ENCODE data around the gene IKZF3. TPM values are rescaled to one million over a fixed set of nuclear protein-coding genes. Genes with fewer than 3 reads are reported as not detected.
A peak's percentile ranks its signal among the peaks of the same experiment; 100 is the strongest.
"Not testable (repeated sequence)": the region's sequence is repeated elsewhere in the genome, so short reads cannot be mapped to it uniquely, and the experiment has no call there.

IKZF3 gene
- total RNA-seq, 2 donors from 2014 or later = 0.11 to 0.18 TPM

DNA sequence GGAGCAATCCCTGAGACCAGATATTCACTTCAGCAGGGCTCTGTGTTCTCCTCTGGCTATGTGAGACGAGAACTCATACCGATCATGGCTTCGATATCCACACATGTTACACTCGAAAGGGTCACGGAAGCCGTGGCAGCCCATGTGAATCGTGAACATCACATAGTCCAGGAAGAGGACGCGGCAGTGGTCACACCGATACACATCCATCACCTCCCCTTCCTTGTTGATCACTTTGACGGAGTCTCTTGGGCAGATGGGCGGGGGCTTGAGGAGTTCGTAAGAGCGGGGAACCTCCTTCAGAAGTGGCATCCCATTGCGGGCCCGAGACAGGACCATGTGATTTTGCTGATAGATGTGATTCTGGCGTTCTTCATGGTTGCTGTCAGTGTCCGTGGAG, 98.3 kb downstream of the IKZF3 start:
- 89 to 96% methylated on average over 14 to 18 of the region's 18 CpGs for WGBS, 2 experiments (ENCODE audit: insufficient coverage in 1 of 2, insufficient read length in 1 of 2)
- no peak overlapping the region for H3K4me3 ChIP-seq (ENCODE audit: low read length)
- Mint-ChIP-seq H3K9me3 (no peaks in the 10 kb centered on the region), H3K36me3 (ENCODE audit: low read depth) (no peaks in the 10 kb centered on the region), H3K27me3 (ENCODE audit: insufficient read depth) (peaks cover 13% of the 10 kb centered on the region), H3K4me3 (no peak overlapping the region), H3K27ac (no peak overlapping the region), H3K4me1 (peaks cover 12% of the 10 kb centered on the region)
- no peak for TF ChIP-seq CTCF (conservative IDR thresholded peaks at IDR 0.05)
- H3K27ac ChIP-seq (ENCODE audit: low read depth, low read length) = no peak overlapping the region
- no peaks in the 10 kb centered on the region for H3K9me3 ChIP-seq (ENCODE audit: control insufficient read depth, low read length)
- H3K4me1 ChIP-seq (ENCODE audit: control insufficient read depth, insufficient read depth, low read length) = no peaks in the 10 kb centered on the region
- no peaks in the 10 kb centered on the region for H3K27me3 ChIP-seq (ENCODE audit: control insufficient read depth, insufficient read depth, low read length, poor library complexity, severe bottlenecking)
- no peaks in the 10 kb centered on the region for H3K36me3 ChIP-seq (ENCODE audit: control insufficient read depth, insufficient read depth, low read length)
- H3K9ac ChIP-seq (ENCODE audit: extremely low read depth, low read length, poor library complexity, severe bottlenecking) = no peak overlapping the region
- no peak for DNase-seq

DNA sequence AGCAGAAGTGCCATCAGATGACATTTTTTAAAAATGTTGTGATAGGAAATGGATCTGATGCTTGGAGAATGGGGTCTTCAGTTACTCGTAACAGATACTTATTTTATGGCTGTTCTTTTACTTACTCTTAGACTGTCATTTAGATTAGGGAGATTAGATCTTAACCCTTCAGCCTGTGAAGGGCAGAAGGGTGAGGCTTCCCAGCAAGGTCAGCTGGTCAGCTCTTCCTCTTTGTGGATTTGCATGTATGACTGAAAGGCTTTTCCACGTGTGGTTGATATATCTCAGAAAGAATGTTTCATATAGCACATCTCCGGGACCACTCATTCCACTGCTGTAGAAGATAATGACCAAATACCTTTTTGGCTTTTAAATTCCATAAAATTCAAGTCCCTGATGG, 98.9 kb downstream of the IKZF3 start:
- Histone ChIP-seq H3K9me3 (ENCODE audit: control insufficient read depth, low read length) (no peaks in the 10 kb centered on the region), H3K4me1 (ENCODE audit: control insufficient read depth, insufficient read depth, low read length) (no peaks in the 10 kb centered on the region), H3K27me3 (ENCODE audit: control insufficient read depth, insufficient read depth, low read length, poor library complexity, severe bottlenecking) (no peaks in the 10 kb centered on the region), H3K9ac (ENCODE audit: extremely low read depth, low read length, poor library complexity, severe bottlenecking) (no peak overlapping the region), H3K27ac (ENCODE audit: low read depth, low read length) (no peak overlapping the region), H3K36me3 (ENCODE audit: control insufficient read depth, insufficient read depth, low read length) (no peaks in the 10 kb centered on the region), H3K4me3 (ENCODE audit: low read length) (no peak overlapping the region)
- H3K4me1 Mint-ChIP-seq = peaks cover 12% of the 10 kb centered on the region
- DNase-seq = peak; percentile 3
- no peak for TF ChIP-seq CTCF (conservative IDR thresholded peaks at IDR 0.05)
- H3K27ac Mint-ChIP-seq = no peak overlapping the region
- no peaks in the 10 kb centered on the region for H3K9me3 Mint-ChIP-seq
- no peak overlapping the region for H3K4me3 Mint-ChIP-seq
- H3K27me3 Mint-ChIP-seq (ENCODE audit: insufficient read depth) = peaks cover 13% of the 10 kb centered on the region
- no peaks in the 10 kb centered on the region for H3K36me3 Mint-ChIP-seq (ENCODE audit: low read depth)
- 67 to 71% methylated on average over 2 to 3 of the region's 3 CpGs for WGBS, 2 experiments (ENCODE audit: insufficient coverage in 1 of 2, insufficient read length in 1 of 2)

- H3K4me1 Mint-ChIP-seq; H3K27ac ChIP-seq (ENCODE audit: low read depth, low read length); H3K36me3 ChIP-seq (ENCODE audit: control insufficient read depth, insufficient read depth, low read length); H3K36me3 Mint-ChIP-seq (ENCODE audit: low read depth); H3K9me3 ChIP-seq (ENCODE audit: control insufficient read depth, low read length); H3K27me3 ChIP-seq (ENCODE audit: control insufficient read depth, insufficient read depth, low read length, poor library complexity, severe bottlenecking); H3K9ac ChIP-seq (ENCODE audit: extremely low read depth, low read length, poor library complexity, severe bottlenecking); H3K4me3 ChIP-seq (ENCODE audit: low read length); H3K9me3 Mint-ChIP-seq; H3K4me3 Mint-ChIP-seq; H3K27ac Mint-ChIP-seq; H3K4me1 ChIP-seq (ENCODE audit: control insufficient read depth, insufficient read depth, low read length): not testable (repeated sequence)
- H3K27me3 Mint-ChIP-seq (ENCODE audit: insufficient read depth) = peaks cover 13% of the 10 kb centered on the region
- DNase-seq = peak; percentile 9
- 84 to 89% methylated on average over 2 of the region's 3 CpGs for WGBS, 2 experiments (ENCODE audit: insufficient coverage in 1 of 2, insufficient read length in 1 of 2)
Observed at GRCh38 chr17:39764171-39764570, 99.9 kb downstream of the IKZF3 start.

All from endodermal cell (in vitro differentiated cells).